Measurements from ENCODE around the gene ZSCAN18.

ZSCAN18 gene

GRCh38 chr19:58118979-58119733, 21.1 kb upstream of the ZSCAN18 start:
- TF ChIP-seq CTCF (IDR thresholded peaks at IDR 0.05; ENCODE audit: insufficient read depth, low read depth, low read length, missing control alignments), result no peak
- no peak for DNase-seq (ENCODE audit: low read depth)
- no peak overlapping the region for H3K4me3 ChIP-seq (ENCODE audit: low read length)

GRCh38 chr19:58117841-58118575, 20.0 kb upstream of the ZSCAN18 start:
- H3K4me3 ChIP-seq (ENCODE audit: low read length), result no peak overlapping the region
- no peak for TF ChIP-seq CTCF (IDR thresholded peaks at IDR 0.05; ENCODE audit: insufficient read depth, low read depth, low read length, missing control alignments)
- no peak for DNase-seq (ENCODE audit: low read depth)

- TF ChIP-seq CTCF (IDR thresholded peaks at IDR 0.05; ENCODE audit: insufficient read depth, low read depth, low read length, missing control alignments), result no peak
These were observed 10.5 kb upstream of the ZSCAN18 start for GRCh38 chr19:58108546-58108817.

GRCh38 chr19:58107778-58108545, 9.9 kb upstream of the ZSCAN18 start:
- no peak for TF ChIP-seq CTCF (IDR thresholded peaks at IDR 0.05; ENCODE audit: insufficient read depth, low read depth, low read length, missing control alignments)
- no peak overlapping the region for H3K4me3 ChIP-seq (ENCODE audit: low read length)
- no peak for DNase-seq (ENCODE audit: low read depth)

More at GRCh38 chr19:58108546-58108817, 10.5 kb upstream of the ZSCAN18 start:
- no peak overlapping the region for H3K4me3 ChIP-seq (ENCODE audit: low read length)
- no peak for DNase-seq (ENCODE audit: low read depth)

GRCh38 chr19:58098682-58098998, 609 bp upstream of the ZSCAN18 start:
- H3K4me3 ChIP-seq (ENCODE audit: low read length), result peak overlapping the region; percentile 89
- no peak for DNase-seq (ENCODE audit: low read depth)
- TF ChIP-seq CTCF (IDR thresholded peaks at IDR 0.05; ENCODE audit: insufficient read depth, low read depth, low read length, missing control alignments), result no peak

- no peak for TF ChIP-seq CTCF (IDR thresholded peaks at IDR 0.05; ENCODE audit: insufficient read depth, low read depth, low read length, missing control alignments)
- no peak for DNase-seq (ENCODE audit: low read depth)
- H3K4me3 ChIP-seq (ENCODE audit: low read length), result peak overlapping the region; percentile 89
These were observed 682 bp downstream of the ZSCAN18 start for GRCh38 chr19:58097349-58097748.

Data from epithelial cell of esophagus (primary cell).